HG02885 (cell line): ENCODE data around the gene IQCB1.
A peak's percentile ranks its signal among the peaks of the same experiment; 100 is the strongest.
"Not testable (repeated sequence)": the region's sequence is repeated elsewhere in the genome, so short reads cannot be mapped to it uniquely, and the experiment has no call there.

Source experiments
- ATAC-seq: cut with Tn5 transposase; IDR thresholded peaks from one replicate; pipeline ENCODE4 v1.9.1; 2021; ENCODE audit warnings: mild to moderate bottlenecking; ENCODE audit not compliant: unreplicated experiment, poor library complexity

IQCB1 gene

GRCh38 chr3:121750087-121750415 is 84.8 kb downstream of the IQCB1 start:
- no peak for ATAC-seq

- ATAC-seq, result peak; percentile 97
These were observed 85.4 kb downstream of the IQCB1 start, which contains the start of gene GOLGB1 for GRCh38 chr3:121749276-121750086. GOLGB1 (minus strand) TSS chr3:121749741; CDS start chr3:121730971, 18,770 bp downstream.

GRCh38 chr3:121748680-121749275 is 86.1 kb downstream of the IQCB1 start:
- ATAC-seq, result peak; percentile 17

- no peak for ATAC-seq
These were observed 86.9 kb downstream of the IQCB1 start for GRCh38 chr3:121747976-121748375.

- ATAC-seq, result not testable (repeated sequence)
These were observed 91.8 kb downstream of the IQCB1 start for GRCh38 chr3:121743106-121743505.

GRCh38 chr3:121740896-121741295 is 94.0 kb downstream of the IQCB1 start:
- no peak for ATAC-seq

- ATAC-seq, result no peak
These were observed 95.0 kb downstream of the IQCB1 start for GRCh38 chr3:121739902-121740301.

- ATAC-seq, result no peak
These were observed 97.2 kb downstream of the IQCB1 start for GRCh38 chr3:121737644-121738043.

- ATAC-seq, result no peak
These were observed 98.7 kb downstream of the IQCB1 start for GRCh38 chr3:121736112-121736511.

- ATAC-seq, result peak; percentile 99
These were observed 99.7 kb downstream of the IQCB1 start for GRCh38 chr3:121735047-121735696.

- ATAC-seq, result no peak
These were observed 103.7 kb downstream of the IQCB1 start for GRCh38 chr3:121730940-121731687.

- ATAC-seq, result peak; percentile 97
These were observed 110.7 kb downstream of the IQCB1 start for GRCh38 chr3:121724130-121724529.

- no peak for ATAC-seq
These were observed 111.4 kb downstream of the IQCB1 start for GRCh38 chr3:121723485-121723884.

GRCh38 chr3:121722411-121722810 is 112.4 kb downstream of the IQCB1 start:
- no peak for ATAC-seq

GRCh38 chr3:121720163-121720562 is 114.7 kb downstream of the IQCB1 start:
- no peak for ATAC-seq
